Liver (tissue), 3 donors: ENCODE results near the gene SFXN3.

Source experiments
- CTCF ChIP-seq: fragments of 150-350 bp; IDR thresholded peaks from 2 replicates; pipeline ENCODE4 v1.5.1; 2017; ENCODE audit warnings: improper control_type of control experiment, low read depth, low read length; ENCODE audit not compliant: missing input control
- JUND ChIP-seq, 2 donors: IDR thresholded peaks; 2 replicates each; pipeline ENCODE4 v1.6.1; 2016; ENCODE audit warnings: antibody characterized with exemption in 2 of 2
- MAX ChIP-seq: IDR thresholded peaks from 2 replicates; pipeline ENCODE4 v1.6.1; 2016; ENCODE audit warnings: antibody characterized with exemption
- RAD21 ChIP-seq, 2 donors: IDR thresholded peaks; 2 replicates each; pipeline ENCODE4 v1.6.1; 2016; ENCODE audit warnings: antibody characterized with exemption in 2 of 2, mild to moderate bottlenecking in 2 of 2
- RXRA ChIP-seq, 2 donors: IDR thresholded peaks; 2 replicates each; pipeline ENCODE4 v1.6.1; 2017 to 2018; ENCODE audit warnings: antibody characterized with exemption in 2 of 2, mild to moderate bottlenecking in 1 of 2
- SP1 ChIP-seq: IDR thresholded peaks from 2 replicates; pipeline ENCODE4 v1.6.1; 2018; ENCODE audit warnings: antibody characterized with exemption, mild to moderate bottlenecking
- YY1 ChIP-seq: IDR thresholded peaks from 2 replicates; pipeline ENCODE4 v1.6.1; 2016; ENCODE audit warnings: antibody characterized with exemption, mild to moderate bottlenecking
- TF ChIP-seq, protein P1 (sequence below): IDR thresholded peaks from 2 replicates; pipeline ENCODE4 v1.6.1; 2016; ENCODE audit warnings: antibody characterized with exemption, mild to moderate bottlenecking
- TF ChIP-seq, protein P2 (sequence below): IDR thresholded peaks from 2 replicates; pipeline ENCODE4 v1.6.1; 2016; ENCODE audit warnings: antibody characterized with exemption
- donor health status: healthy.
- donor health status: healthy.

- TF ChIP-seq SP1 (no peak), CTCF (no peak), RXRA (IDR thresholded peaks at IDR 0.05) (no peak), JUND (IDR thresholded peaks at IDR 0.05) (no peak), MAX (no peak), YY1 (no peak), RAD21 (IDR thresholded peaks at IDR 0.05) (no peak)
- TF ChIP-seq, protein P1, sequence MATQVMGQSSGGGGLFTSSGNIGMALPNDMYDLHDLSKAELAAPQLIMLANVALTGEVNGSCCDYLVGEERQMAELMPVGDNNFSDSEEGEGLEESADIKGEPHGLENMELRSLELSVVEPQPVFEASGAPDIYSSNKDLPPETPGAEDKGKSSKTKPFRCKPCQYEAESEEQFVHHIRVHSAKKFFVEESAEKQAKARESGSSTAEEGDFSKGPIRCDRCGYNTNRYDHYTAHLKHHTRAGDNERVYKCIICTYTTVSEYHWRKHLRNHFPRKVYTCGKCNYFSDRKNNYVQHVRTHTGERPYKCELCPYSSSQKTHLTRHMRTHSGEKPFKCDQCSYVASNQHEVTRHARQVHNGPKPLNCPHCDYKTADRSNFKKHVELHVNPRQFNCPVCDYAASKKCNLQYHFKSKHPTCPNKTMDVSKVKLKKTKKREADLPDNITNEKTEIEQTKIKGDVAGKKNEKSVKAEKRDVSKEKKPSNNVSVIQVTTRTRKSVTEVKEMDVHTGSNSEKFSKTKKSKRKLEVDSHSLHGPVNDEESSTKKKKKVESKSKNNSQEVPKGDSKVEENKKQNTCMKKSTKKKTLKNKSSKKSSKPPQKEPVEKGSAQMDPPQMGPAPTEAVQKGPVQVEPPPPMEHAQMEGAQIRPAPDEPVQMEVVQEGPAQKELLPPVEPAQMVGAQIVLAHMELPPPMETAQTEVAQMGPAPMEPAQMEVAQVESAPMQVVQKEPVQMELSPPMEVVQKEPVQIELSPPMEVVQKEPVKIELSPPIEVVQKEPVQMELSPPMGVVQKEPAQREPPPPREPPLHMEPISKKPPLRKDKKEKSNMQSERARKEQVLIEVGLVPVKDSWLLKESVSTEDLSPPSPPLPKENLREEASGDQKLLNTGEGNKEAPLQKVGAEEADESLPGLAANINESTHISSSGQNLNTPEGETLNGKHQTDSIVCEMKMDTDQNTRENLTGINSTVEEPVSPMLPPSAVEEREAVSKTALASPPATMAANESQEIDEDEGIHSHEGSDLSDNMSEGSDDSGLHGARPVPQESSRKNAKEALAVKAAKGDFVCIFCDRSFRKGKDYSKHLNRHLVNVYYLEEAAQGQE: no peak
- TF ChIP-seq, protein P2, sequence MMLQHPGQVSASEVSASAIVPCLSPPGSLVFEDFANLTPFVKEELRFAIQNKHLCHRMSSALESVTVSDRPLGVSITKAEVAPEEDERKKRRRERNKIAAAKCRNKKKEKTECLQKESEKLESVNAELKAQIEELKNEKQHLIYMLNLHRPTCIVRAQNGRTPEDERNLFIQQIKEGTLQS: no peak
Measured at GRCh38 chr10:101021239-101021638, 9.8 kb upstream of the SFXN3 start.
